ENCODE data around the gene ABHD11.
"Not testable (repeated sequence)": the region's sequence is repeated elsewhere in the genome, so short reads cannot be mapped to it uniquely, and the experiment has no call there.

- TF ChIP-seq CTCF (conservative IDR thresholded peaks at IDR 0.05); ZFX (IDR thresholded peaks at IDR 0.05): not testable (repeated sequence)
These were observed 18.2 kb downstream of the ABHD11 start for GRCh38 chr7:73720443-73720842.

All from C4-2B (cell line).